COLO668 (cell line): ENCODE measurements around the gene PLA2G5.

Experiments used
- DNase-seq: peaks from one replicate; lab custom pipeline; 2025; ENCODE audit not compliant: unreplicated experiment; lab: John Stamatoyannopoulos, UW

The PLA2G5 gene

DNA sequence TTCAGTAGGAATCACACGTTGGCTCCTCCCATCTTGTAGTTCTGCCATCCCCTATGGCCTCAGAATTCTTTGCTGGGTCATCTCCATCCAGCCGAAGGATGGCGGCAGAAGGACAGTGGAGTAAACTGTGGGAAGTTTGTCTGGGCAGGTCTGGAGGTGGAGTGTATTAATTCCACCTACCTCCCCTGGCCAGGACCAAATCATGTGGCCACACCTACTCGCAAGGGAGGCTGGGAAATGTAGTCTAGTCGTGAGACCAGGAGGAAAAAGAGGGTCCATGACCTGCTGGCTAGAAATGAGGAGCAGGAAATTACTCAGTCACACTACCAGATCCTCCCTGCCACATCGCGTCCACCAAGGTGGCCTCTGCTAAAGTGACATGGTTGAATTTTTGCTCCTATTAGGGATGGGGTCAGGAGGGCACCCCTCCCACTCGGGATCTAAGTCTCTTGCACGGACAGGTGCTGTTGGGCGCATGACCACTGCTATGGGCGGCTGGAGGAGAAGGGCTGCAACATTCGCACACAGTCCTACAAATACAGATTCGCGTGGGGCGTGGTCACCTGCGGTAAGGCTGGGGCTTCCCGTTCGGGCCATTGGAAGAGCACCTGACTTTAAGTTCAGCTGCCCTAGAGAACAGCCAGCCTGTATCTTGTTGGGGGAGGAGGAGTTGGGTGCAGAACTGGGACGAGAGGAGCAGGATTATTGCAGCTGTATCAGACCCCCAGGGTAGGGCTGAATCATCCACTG, 19.5 kb downstream of the PLA2G5 start:
- DNase-seq: no peak

- DNase-seq: no peak
Observed at GRCh38 chr1:20090119-20090518, 20.1 kb downstream of the PLA2G5 start.

GRCh38 chr1:20090641-20091040, 20.6 kb downstream of the PLA2G5 start:
- DNase-seq: no peak

GRCh38 chr1:20093303-20093702, 23.3 kb downstream of the PLA2G5 start:
- no peak for DNase-seq

DNA sequence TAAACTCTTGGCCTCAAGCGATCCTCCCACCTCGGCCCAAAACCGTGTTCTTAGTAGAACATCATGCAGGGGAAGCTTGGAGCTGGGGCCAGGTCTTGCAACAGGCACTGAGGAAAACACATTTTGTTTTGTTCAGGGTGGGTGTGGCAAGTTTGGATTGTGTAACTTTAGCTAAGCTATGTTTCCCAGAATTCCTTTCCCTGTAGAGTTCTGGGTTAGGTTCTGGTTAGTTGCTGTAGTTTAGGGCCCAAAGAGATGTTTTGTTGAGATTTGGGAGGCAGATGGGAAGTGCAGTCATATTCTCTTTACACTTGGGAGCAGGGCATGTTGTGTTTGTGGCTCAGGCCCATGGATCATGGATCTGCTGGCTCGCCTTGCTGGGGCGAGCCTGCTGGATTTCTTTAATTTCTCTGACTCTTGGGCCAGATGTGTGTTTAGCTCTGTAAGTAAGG, 24.0 kb downstream of the PLA2G5 start:
- DNase-seq: no peak

DNA sequence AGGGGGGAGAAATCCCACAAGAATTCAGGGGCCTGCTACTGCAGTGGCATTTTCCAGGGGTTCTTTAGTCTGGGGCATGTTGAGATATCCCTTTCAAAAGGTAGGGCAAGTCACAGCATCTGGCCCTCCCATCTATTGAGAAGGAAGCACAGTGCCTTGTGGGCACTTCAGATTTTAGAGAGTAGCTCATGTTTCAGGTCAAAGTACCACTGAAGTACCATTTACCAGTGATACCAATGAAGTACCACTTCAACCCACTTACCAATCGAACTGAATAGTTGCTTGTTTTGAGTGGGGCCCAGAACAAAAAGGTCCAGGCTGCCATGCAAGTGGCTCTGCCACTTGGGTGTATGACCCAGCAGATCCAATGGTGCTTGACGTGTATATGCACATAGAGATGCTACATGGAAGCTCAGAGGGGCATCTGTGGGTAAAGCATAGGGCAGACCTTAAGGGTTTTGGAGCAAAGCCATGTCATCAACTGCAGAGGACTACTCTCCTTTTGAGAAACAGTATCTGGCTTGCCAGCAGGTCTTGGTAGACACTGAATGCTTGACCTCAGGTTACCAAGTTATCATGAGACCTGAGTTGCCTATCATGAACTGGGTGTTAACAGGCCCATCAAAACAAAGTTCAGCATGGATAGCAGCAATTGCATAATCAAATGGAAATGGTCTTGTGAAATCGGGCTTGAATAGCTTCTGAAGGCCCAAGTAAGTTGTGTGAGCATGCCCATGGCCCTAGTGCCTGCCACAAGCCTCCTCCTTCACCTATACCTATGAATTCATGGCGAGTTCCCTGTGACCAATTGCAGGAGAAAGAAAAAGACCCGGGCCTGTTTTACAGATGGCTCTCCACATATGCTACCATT, 25.8 kb downstream of the PLA2G5 start:
- DNase-seq: no peak

DNA sequence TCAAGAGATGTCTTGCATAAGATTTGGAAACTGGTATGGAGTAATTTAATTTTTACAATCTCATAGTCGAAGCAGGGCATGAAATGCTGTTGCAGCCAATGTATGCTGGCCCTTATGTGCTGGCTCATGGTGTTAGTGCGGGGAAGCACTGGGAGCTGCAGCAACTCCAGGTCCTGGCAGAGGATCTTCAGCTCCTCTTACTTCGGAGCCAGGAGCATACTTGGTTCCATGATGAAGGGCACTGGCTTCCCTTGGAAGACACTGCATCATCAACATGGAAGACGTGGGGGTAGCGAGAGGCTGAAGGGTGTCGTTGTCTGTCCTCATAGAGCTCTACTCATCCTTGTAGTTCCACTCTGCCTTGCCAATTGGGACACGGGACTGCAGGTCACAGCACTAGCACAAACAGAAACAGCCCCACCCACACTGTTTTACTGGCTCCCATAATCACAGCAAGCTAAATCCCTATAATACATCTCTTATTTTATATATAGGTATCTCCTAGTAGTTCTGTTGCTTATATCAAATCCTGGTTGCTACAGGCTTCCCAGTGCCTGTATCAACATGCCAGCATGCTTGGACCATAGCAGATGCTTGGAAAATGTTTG, 26.9 kb downstream of the PLA2G5 start:
- no peak for DNase-seq

DNA sequence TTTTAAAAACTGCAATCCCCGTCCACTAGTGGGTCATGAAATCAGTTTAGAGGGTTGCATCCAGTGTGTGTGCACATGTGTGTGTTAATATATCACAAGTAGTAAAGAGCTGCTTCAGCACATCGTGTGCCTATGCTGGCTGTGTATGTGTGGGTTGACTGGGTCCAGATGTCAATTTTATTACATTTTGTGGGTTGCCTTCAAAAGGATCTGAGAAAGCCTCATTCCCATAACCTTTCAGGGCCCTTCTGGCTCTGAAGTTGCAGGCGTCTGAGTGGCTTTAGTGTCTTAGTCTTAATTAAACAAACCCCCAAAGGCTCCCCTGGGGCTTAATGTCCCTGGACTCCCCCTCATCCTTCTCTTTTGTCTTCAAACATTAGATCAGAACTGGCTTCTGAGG, 29.5 kb downstream of the PLA2G5 start:
- no peak for DNase-seq

DNA sequence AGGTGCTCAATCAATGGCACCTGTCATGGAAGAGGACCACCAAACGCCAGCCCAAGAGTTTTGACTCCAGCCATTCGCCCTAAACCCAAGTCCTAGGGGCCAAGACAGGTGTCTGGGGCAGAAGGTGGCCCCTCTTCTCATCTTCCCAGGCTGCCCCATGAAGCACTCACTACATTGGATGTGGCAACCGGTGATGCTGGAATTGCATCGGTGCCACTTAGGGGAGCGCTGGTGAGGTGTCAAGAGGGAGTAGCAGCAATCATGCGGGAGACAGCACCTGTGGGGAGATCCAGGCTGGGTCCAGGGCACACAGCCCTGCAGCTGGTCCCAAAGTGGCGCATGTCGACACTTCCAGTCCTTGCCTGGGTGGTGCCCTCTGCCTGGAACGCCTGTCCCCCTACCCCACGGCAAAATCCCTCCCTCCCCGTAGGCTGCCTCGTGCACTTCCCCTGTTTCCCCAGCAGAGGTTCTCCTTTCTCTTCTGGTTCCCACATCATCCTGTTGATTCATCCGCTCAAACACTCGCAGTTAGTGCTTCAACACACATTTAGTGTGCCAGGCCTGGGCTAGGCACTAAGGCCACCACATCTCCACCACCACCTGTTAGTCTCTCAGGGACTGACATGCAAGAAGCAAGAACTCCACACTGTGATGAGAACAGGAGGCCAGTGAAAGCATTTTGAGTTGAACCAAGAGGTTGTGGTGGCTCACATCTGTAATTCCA, 30.8 kb downstream of the PLA2G5 start:
- DNase-seq: no peak

DNA sequence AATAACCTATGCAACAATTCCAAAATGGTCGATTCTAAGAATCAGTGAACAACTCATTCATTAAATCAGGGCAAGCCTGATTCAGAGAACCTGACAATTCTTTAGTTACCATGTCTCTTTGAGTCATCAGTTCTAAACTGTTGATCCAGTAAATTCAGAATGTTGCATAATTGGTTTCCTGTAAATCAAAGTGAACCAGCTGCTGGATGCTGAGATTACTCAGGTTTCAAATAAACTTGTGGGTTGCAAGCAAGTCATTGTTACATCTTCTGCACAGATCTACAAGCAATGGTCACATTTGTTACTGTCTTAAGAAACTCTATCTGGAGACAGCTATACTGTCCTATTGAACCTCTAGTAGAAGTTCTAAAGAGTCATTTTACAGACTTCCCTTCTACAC, 32.9 kb downstream of the PLA2G5 start:
- DNase-seq: no peak

GRCh38 chr1:20105856-20106255, 35.9 kb downstream of the PLA2G5 start:
- no peak for DNase-seq

DNA sequence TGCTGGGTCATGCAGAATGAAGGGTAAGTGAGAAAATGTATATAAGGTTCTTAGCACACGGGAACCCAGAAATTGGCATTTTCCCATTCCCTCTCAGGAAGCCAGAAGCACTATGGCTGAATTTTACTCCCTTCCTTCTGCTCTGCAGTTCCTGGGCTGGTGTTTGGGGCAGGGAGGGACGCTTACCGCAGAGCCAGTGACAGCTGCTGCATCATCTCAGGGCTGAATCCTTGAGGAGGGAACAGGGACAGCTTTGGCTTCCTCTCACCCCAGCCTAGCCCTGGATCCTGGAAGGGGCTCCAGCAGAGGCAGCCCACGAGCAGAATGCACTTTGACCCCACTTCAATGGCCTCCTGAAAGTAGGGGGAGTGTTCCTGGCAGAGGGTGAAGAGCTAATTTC, 37.4 kb downstream of the PLA2G5 start:
- DNase-seq: no peak

GRCh38 chr1:20107796-20108195, 37.8 kb downstream of the PLA2G5 start:
- DNase-seq: no peak

GRCh38 chr1:20108366-20109123, 38.6 kb downstream of the PLA2G5 start:
- no peak for DNase-seq

DNA sequence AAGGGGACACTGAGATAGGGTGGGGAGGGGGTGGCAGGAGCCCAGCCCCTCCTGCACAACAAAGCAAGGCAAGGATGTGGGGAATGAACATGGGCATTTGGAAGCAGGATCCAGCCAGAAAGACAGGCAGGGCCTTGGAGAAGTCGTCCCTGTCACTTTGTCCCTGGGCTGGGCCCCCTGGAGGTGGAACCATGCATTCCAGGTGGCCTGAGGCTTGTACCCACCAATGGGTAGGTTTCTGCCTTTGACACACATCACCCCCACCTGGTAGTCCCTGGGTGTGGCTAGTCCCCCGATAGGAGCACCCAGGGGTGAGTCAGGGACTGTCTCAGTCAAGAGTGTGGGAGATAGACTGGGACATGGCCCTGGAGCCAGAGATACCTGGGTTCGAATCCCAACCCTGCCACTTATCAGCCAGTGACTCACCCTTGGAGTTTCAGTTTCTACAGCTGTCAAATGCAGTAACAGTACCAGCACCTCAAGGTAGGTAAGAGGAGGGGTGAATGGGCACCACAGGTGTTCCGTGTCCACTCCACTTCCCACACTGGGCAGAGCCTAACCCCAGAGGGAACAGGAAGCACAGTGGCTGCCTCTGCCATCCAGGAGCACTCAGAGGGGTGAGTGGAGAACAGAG, 39.3 kb downstream of the PLA2G5 start:
- DNase-seq: no peak

DNA sequence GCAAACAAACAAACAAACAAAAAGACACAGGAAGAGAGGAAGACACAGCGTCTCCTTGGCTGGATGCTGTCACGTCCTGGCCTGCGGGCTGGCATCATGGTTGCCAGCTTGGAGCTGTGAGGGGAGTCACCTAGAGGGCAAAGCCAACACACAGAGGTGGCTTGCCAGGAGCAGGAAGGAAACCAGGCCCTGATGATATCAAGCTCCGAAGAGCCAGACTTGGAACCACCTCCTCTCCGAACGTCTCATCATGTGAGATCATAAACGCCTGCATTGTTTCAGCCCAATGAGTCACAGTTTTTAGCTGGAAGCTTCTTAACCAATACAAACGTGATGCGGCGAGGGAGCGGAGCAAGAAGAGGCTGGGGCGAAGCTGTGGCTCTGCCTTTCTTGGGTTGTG, 40.7 kb downstream of the PLA2G5 start:
- DNase-seq: no peak

DNA sequence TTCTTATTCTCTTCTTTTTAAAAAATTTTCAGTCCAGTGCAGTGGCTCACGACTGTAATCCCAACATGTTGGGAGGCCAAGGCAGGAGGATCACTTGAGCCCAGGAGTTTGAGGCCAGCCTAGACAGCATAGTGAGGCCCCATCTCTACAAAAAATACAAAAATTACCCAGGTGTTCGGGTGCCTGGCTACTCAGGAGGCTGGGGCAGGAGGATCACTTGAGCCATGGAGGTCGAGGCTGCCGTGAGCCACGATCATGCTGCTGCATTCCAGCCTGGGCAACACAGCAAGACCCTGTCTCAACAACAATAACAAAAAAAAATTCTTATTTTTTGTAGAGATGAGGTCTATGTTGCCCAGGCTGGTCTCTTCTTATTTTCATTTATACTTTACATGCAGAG, 41.5 kb downstream of the PLA2G5 start:
- DNase-seq: no peak

DNA sequence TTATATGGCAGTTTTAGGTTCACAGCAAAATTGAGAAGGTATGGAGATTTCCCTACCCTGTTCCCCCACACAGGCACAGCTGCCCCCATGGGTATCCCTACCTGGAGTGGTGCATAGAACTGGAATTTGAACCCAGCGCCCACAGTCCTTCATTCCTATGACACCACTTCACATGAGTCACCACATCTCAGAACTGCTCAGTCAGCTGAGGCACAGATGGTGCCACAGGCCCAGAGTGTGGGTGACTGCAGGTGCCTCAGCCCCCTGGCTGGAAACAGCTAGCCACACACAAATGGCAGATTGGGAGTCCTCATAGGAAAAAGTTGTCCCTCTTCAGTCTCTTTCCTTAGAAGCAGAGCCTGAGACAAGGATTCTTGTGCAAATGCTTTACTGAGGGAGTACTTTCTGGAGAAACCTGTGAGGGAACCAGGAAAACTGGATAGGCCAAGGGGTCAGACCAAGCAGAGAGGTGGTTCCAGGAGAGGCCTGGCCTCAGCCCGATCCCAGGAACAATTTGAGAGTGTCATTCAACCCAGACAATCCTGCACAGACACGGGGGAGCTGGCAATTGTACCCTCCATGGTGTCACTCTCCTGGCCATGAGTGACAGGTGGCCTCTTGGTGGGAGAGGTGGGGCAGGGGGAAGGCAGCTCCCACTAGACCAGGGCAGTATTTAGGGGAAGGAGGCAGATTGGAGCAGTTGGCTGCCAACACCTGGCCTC, 42.4 kb downstream of the PLA2G5 start:
- DNase-seq: no peak

DNA sequence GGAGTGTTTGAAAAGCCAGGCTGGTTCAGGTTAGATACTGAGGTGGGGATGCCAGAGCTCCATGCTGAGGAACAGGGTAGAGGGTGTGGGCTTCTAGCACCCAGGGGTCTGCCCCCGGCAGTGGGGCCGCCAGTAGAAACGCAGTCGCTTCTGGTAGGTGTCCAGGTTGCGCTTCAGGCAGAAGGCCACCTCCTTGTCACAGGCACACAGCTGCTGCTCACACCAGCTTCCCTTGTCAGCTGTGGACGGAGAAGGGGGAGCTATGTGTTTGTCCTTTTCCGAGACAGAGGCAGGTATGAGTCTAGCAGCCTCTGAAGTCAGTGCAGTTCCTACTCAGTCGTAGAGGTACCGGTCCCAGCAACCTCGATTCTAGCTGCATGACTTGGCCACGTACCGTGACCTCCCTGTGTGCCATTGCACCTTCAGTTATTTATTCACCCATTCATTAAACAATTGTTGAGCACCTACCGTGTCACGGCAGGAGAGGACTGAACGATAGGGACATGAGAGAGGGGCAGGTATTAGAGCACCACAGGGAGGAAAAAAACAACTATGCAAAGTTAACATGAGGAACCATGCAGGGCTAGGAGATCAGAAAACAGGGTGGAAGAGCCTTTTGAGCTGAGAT, 44.1 kb downstream of the PLA2G5 start:
- no peak for DNase-seq
